ENCODE data around the gene NPEPL1. TPM values are rescaled to one million over a fixed set of nuclear protein-coding genes. Genes with fewer than 3 reads are reported as not detected.

Gene NPEPL1
- total RNA-seq, 2 experiments from 2014 or later, result 29.1 to 30.7 TPM

- Mint-ChIP-seq H3K27me3 (no peaks in the 10 kb centered on the region), H3K9me3 (no peaks in the 10 kb centered on the region), H3K4me1 (peaks cover 23% of the 10 kb centered on the region), H3K27ac (peak overlapping the region; percentile 32), H3K36me3 (ENCODE audit: low read depth) (peaks cover 9% of the 10 kb centered on the region), H3K4me3 (peak overlapping the region; percentile 1)
- CTCF ChIA-PET, result interaction anchor here (1.0 to 3.5 kb wide), 4 partner anchors 32 to 39 kb away, joined by 3 to 14 read pairs (median 8); partner anchors contain the start of gene STX16
- no peak for DNase-seq
- POLR2A ChIA-PET, result interaction anchor here (1.8 to 5.6 kb wide), 3 partner anchors 32 to 39 kb away, joined by 6 to 62 read pairs (median 7); partner anchors contain the start of gene STX16
Observed at GRCh38 chr20:58690396-58691135, 2.0 kb upstream of the NPEPL1 start.

- H3K36me3 Mint-ChIP-seq (ENCODE audit: low read depth), result peaks cover 5% of the 10 kb centered on the region
- no peaks in the 10 kb centered on the region for H3K27me3 Mint-ChIP-seq
- POLR2A ChIA-PET, result interaction anchor here (1.5 to 5.6 kb wide), 3 partner anchors 33 to 41 kb away, joined by 3 to 62 read pairs (median 7); partner anchors contain the start of gene STX16
- DNase-seq, result peak; percentile 19
- H3K4me1 Mint-ChIP-seq, result peaks cover 23% of the 10 kb centered on the region
- CTCF ChIA-PET, result interaction anchor here (0.7 to 3.5 kb wide), 5 partner anchors 18 to 206 kb away, joined by 3 to 14 read pairs (median 7); partner anchors contain the start of gene STX16
- H3K27ac Mint-ChIP-seq, result peak overlapping the region; percentile 16
- peak overlapping the region; percentile 43 for H3K4me3 Mint-ChIP-seq
- no peaks in the 10 kb centered on the region for H3K9me3 Mint-ChIP-seq
Observed at GRCh38 chr20:58691773-58692578, 624 bp upstream of the NPEPL1 start.

- Mint-ChIP-seq H3K9me3 (no peaks in the 10 kb centered on the region), H3K36me3 (ENCODE audit: low read depth) (peaks cover 4% of the 10 kb centered on the region), H3K4me3 (peak overlapping the region; percentile 76), H3K4me1 (peaks cover 22% of the 10 kb centered on the region), H3K27ac (peak overlapping the region; percentile 56), H3K27me3 (no peaks in the 10 kb centered on the region)
- POLR2A ChIA-PET, result interaction anchor here (0.7 to 5.6 kb wide), 5 partner anchors 34 to 305 kb away, joined by 3 to 62 read pairs (median 4); partner anchors contain the start of genes STX16 and VAPB
- DNase-seq, result peak; percentile 32
- CTCF ChIA-PET, result interaction anchor here (1.2 to 3.5 kb wide), 3 partner anchors 35 to 44 kb away, joined by 4 to 12 read pairs (median 7); partner anchors contain the start of gene STX16
Observed at GRCh38 chr20:58693226-58694006, 816 bp downstream of the NPEPL1 start.

GRCh38 chr20:58694241-58695083, 1.9 kb downstream of the NPEPL1 start:
- H3K36me3 Mint-ChIP-seq (ENCODE audit: low read depth), result peaks cover 3% of the 10 kb centered on the region
- no peaks in the 10 kb centered on the region for H3K27me3 Mint-ChIP-seq
- peak overlapping the region; percentile 76 for H3K4me3 Mint-ChIP-seq
- ChIA-PET POLR2A (interaction anchor here (5.6 kb wide), 1 partner anchor 43 kb away, joined by 62 read pairs; the partner anchor contains the start of gene STX16), CTCF (interaction anchor here (1.7 to 3.5 kb wide), 2 partner anchors 36 to 43 kb away, joined by 7 to 12 read pairs; partner anchors contain the start of gene STX16)
- H3K4me1 Mint-ChIP-seq, result peaks cover 22% of the 10 kb centered on the region
- no peak overlapping the region for H3K27ac Mint-ChIP-seq
- no peaks in the 10 kb centered on the region for H3K9me3 Mint-ChIP-seq
- no peak for DNase-seq

- ChIA-PET CTCF (interaction anchor here (0.6 kb wide), 1 partner anchor 45 kb away, joined by 3 read pairs; no protein-coding TSS in a partner anchor), POLR2A (interaction anchor here (5.6 kb wide), 1 partner anchor 44 kb away, joined by 62 read pairs; the partner anchor contains the start of gene STX16)
- Mint-ChIP-seq H3K4me3 (no peak overlapping the region), H3K4me1 (peaks cover 23% of the 10 kb centered on the region), H3K9me3 (no peaks in the 10 kb centered on the region), H3K27me3 (no peaks in the 10 kb centered on the region), H3K27ac (no peak overlapping the region), H3K36me3 (ENCODE audit: low read depth) (no peaks in the 10 kb centered on the region)
- DNase-seq, result no peak
Observed at GRCh38 chr20:58695084-58695722, 2.6 kb downstream of the NPEPL1 start.

- ChIA-PET POLR2A (interaction anchor here (1.0 to 5.6 kb wide), 2 partner anchors 44 kb away, joined by 4 to 62 read pairs; partner anchors contain the start of gene STX16), CTCF (interaction anchor here (0.6 kb wide), 1 partner anchor 46 kb away, joined by 3 read pairs; no protein-coding TSS in a partner anchor)
- no peak overlapping the region for H3K27ac Mint-ChIP-seq
Observed at GRCh38 chr20:58695895-58696375, 3.3 kb downstream of the NPEPL1 start.

GRCh38 chr20:58696411-58696961, 3.9 kb downstream of the NPEPL1 start:
- H3K27ac Mint-ChIP-seq, result no peak overlapping the region
- no peak overlapping the region for H3K4me3 Mint-ChIP-seq
- POLR2A ChIA-PET, result interaction anchor here (1.0 kb wide), 1 partner anchor 45 kb away, joined by 4 read pairs; the partner anchor contains the start of gene STX16
- no peaks in the 10 kb centered on the region for H3K36me3 Mint-ChIP-seq (ENCODE audit: low read depth)
- H3K4me1 Mint-ChIP-seq, result peaks cover 21% of the 10 kb centered on the region
- DNase-seq, result no peak
- CTCF ChIA-PET, result interaction anchor here (0.6 kb wide), 1 partner anchor 337 kb away, joined by 3 read pairs; no protein-coding TSS in a partner anchor
- no peaks in the 10 kb centered on the region for H3K27me3 Mint-ChIP-seq
- no peaks in the 10 kb centered on the region for H3K9me3 Mint-ChIP-seq

More at GRCh38 chr20:58695895-58696375, 3.3 kb downstream of the NPEPL1 start:
- no peak for DNase-seq
- Mint-ChIP-seq H3K9me3 (no peaks in the 10 kb centered on the region), H3K4me1 (peaks cover 22% of the 10 kb centered on the region), H3K4me3 (no peak overlapping the region), H3K27me3 (no peaks in the 10 kb centered on the region), H3K36me3 (ENCODE audit: low read depth) (no peaks in the 10 kb centered on the region)

GRCh38 chr20:58697201-58697866, 4.7 kb downstream of the NPEPL1 start:
- DNase-seq, result no peak
- Mint-ChIP-seq H3K4me3 (no peak overlapping the region), H3K9me3 (no peaks in the 10 kb centered on the region), H3K4me1 (peaks cover 15% of the 10 kb centered on the region), H3K27ac (no peak overlapping the region), H3K36me3 (ENCODE audit: low read depth) (peaks cover 1% of the 10 kb centered on the region), H3K27me3 (no peaks in the 10 kb centered on the region)
- POLR2A ChIA-PET, result interaction anchor here (1.0 kb wide), 1 partner anchor 46 kb away, joined by 4 read pairs; the partner anchor contains the start of gene STX16
- CTCF ChIA-PET, result no interaction called here

- no peak for DNase-seq
- ChIA-PET POLR2A (interaction anchor here (1.0 kb wide), 1 partner anchor 46 kb away, joined by 3 read pairs; no protein-coding TSS in a partner anchor), CTCF (no interaction called here)
- H3K4me3 Mint-ChIP-seq, result no peak overlapping the region
- H3K4me1 Mint-ChIP-seq, result peaks cover 15% of the 10 kb centered on the region
- no peaks in the 10 kb centered on the region for H3K9me3 Mint-ChIP-seq
- H3K36me3 Mint-ChIP-seq (ENCODE audit: low read depth), result peaks cover 9% of the 10 kb centered on the region
- H3K27me3 Mint-ChIP-seq, result no peaks in the 10 kb centered on the region
- no peak overlapping the region for H3K27ac Mint-ChIP-seq
Observed at GRCh38 chr20:58697867-58698703, 5.5 kb downstream of the NPEPL1 start.
